ENCODE results near the gene ROBO4.

DNA sequence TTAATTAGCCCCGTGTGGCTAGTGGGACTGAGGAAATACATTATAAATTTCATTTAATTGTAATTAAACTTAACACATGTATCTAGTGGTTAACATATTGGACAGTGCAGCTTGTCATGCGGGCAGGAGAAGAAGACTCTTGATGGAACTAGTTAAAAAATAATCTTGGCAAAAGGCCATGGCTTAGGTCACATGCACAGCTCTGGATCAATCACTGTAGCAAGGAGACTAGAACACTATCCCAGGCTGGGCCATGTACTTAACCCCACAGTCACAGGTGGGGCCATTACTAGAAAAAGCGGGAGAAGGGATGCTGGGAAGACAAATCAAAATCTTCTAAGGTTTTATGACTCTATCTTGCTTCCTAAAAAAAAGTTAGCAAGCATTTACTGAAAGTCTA lies 46.9 kb upstream of the ROBO4 start:
- no peak for TF ChIP-seq CTCF (conservative IDR thresholded peaks at IDR 0.05)
- TF ChIP-seq ZFX (IDR thresholded peaks at IDR 0.05): no peak

Measured in C4-2B (cell line).